Activated gamma-delta T cell treated with anti-CD3 and anti-CD28 coated beads, Interleukin-2, amount 50 U/mL, for 16 hours (primary cell): Measurements from ENCODE around the gene TNFRSF14.

Source experiments
- DNase-seq: peaks from one replicate; pipeline ENCODE4 v3.0.0-alpha.2; 2020; ENCODE audit warnings: low read depth

Gene TNFRSF14

GRCh38 chr1:2602866-2603520 is 46.8 kb downstream of the TNFRSF14 start:
- DNase-seq, result no peak

DNA sequence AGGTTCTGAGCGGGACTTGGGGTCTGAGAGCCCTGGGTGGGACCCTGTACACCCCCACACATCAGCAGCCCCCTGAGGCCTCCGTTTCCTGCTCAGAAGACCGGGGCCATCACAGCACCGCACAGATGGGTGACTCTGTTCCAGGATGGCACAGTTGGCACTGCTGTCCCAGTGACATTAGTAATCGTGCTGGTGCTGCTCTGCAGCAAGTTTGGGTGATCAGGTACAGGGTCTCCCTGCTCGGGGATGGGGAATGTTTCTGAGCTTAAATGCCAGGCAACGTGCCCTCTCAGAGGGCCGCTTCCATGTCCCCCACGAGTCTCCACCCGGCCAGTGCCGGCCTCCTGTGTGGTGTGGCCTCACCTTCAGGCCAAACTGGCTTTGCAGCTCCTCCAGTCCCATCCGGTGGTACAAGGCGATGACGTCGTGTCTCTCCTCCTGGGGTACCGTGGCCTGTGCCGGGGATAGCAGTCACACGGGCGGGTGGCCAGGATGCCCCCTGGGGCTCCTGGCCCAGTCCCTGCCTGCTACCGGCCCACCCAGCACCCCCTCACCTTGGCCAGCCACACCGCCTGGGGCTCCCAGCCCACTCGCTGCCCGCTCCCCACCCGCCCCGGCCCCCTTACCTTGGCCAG is 47.5 kb downstream of the TNFRSF14 start:
- no peak for DNase-seq

GRCh38 chr1:2604156-2604843 is 48.1 kb downstream of the TNFRSF14 start:
- no peak for DNase-seq

DNA sequence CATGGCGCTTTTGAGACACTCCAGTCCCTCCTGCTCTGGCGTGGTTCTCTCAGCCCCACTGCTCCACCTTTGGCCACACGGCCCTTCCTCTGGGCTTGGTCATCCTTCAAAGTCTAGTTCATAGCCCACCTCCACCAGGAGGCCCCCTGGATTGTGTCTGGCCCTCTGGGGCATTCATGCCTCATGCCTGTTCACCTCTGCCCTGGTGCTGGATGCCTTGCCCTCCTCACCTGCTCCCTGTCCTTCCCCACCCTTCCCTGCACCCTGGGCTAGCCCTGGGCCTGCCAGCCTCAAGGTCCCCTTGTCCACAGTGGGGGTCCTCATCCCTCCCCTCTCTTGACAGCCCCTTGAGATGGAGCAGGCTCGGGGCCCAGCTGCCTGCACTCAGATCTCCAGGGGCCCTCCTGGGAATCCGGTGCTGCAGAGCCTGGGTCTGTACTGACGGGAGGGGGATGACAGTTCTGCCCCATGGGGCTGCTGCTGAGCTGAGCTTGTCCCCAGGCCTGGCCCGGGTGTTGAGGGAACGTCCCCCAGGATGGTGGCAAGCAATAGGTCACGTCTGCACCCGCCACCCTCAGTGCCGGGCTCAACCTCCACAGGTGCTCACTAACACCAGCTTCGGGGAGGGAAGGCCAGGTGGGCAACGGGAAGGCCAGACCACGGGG is 48.8 kb downstream of the TNFRSF14 start:
- no peak for DNase-seq

DNA sequence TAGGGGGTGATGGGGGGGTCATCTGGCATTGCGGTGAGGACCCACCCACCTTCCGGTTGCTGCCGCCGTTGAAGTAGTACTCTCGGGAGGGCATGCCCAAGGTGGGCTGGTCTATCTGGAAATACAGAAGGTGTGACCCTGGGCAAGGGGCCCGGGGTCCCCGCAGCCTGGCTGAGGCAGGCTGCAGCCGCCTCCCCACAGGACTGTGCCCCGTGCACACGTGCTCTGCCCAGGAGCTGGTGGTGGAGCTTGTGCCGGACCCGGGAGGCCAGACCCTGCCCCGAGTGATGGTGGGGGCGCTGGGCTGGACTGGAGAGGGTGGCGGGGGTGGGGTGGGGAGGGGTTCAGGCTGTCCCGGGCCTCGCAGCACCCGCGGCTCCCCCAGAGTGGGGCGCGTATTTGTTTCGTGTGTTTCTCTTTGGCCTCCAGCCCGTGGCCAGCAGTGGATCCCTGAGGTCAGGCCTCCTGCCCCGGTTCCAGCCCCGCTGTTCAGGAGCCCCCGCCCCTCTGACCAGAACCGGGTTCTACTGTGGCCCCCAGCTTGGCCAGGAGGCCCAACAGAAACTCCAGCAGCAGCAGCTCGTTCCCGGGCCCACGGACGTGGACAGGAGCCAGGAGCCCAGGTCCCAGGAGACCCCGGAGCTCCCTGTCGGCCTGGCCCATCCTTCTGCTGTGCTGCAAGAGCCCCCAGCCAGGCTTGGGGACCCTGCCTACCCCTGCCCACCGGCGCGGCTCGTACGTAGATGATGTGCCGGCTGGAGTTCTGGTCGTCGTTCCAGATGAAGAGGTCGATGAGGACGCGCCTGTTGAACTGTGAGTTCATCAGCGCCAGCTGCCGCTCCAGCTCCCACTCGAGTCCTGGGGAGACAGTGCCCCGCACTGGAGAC is 49.6 kb downstream of the TNFRSF14 start:
- DNase-seq, result no peak

DNA sequence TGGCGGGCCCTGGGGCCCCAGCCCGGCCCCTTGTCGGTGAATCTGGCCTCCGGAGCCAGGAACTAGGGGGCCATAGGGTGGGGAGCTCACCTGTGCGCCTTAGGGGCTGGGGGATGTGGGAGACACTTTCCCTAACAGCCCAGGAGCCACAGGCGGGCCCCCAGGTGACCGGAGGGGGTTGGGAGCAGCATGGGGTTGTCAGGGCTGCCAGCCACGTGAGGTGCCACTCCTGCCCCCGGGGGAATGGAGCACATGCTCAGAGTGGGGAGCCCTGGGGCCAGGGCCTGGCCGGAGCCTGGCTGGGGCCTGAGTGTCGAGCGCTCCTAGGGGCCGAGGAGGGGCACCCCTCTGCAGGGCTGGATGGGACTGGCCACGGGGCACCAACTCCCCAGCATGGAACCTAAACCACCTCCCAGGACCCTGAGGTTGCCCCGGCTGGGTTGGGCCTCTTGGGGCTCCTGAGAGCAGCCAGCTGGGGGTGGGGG is 50.3 kb downstream of the TNFRSF14 start:
- DNase-seq, result no peak

DNA sequence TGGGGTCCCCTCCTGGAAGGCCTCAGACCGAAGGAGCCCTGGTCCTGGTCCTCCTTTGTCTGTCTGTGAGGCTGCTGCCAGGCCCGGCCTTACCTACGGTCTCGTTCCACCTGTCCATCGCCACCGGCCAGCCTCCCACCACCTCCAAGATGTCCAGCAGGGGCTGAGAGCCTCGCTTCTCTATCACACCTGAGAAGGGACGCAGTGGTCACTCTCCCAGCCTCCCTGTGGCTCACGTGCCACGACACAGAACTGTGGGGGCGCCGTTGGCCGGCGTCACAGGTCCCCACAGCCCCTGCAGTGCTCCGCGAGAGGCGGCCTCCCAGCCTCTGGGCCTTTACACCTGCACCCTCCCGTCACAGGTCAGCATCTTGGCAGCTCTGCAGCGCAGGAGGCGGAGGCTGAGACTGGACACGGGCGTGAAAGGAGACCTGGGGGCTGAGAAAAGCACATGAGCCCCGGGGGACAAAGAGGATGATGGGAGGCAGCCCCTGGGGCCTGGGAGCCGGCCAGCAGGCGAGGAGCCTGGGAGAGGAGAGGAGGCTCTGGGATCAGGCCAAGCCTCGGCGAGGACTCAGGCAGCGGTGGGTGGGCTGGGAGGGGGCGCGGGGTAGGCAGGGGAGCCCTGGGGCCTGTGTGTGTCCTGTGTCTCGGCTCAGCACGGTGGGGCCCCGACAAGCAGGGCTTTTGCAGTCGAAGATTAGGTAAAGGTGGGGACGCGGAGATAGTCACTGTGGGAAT is 50.9 kb downstream of the TNFRSF14 start:
- no peak for DNase-seq

DNA sequence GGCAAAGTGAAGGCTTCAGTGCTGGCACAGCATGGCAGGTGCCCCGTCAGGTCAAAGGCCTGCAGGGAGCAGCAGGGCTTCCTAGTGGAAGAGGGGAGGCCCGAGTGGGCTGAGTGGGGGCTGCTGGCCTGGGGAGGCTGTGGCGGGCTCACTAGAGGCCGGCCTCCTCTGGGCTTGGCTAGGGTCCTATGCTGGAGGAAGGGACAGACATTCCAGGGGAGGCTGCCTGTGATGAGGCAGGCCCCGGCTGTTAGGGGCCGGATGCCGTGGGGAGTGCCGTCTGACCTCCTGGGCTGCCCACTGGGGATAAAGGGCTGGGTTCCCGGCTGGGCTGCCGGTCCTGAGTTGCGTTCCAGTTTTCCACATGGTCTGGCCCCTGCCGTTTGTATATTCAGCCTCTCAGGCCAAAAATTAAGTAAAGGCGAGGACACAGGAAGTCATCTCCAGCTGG is 51.5 kb downstream of the TNFRSF14 start:
- DNase-seq, result no peak

GRCh38 chr1:2609319-2610035 is 53.3 kb downstream of the TNFRSF14 start:
- DNase-seq, result no peak

GRCh38 chr1:2610036-2610959 is 54.1 kb downstream of the TNFRSF14 start:
- no peak for DNase-seq

GRCh38 chr1:2611031-2611501 is 54.9 kb downstream of the TNFRSF14 start:
- no peak for DNase-seq

GRCh38 chr1:2611621-2612437 is 55.7 kb downstream of the TNFRSF14 start:
- no peak for DNase-seq

GRCh38 chr1:2612591-2613365 is 56.6 kb downstream of the TNFRSF14 start:
- no peak for DNase-seq
